GM20431 (cell line): ENCODE data around the gene MACF1.

Experiments used
- in situ Hi-C: fragments of 300-500 bp; cut with MseI, MboI; formaldehyde crosslinking; loops from one replicate; pipeline ENCODE4 v1.15.0; 2020; ENCODE audit warnings: low sequenced_read_pairs; ENCODE audit not compliant: unreplicated experiment

The MACF1 gene

DNA sequence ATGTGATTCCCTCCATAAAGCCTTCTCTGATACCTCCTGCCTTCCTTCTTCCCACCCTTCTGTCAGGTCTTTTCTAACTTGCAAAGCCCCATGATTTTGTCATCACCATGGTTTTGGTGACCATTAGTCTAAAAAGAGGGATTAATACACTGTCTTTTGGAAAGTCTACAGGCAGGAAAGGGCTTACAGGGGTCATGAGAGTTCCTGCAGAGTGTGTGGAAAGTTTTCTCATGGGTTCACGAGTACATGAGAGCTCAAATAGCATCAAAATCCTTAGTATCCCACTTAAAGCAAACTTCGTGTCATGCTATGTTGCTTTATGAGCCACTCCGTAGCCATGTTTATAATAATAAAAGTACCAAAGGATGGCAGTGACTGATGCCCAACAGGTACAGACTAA lies 200.4 kb downstream of the MACF1 start:
- in situ Hi-C loops: no loop called here

- in situ Hi-C loops: no loop called here
These were observed 200.9 kb downstream of the MACF1 start for GRCh38 chr1:39405358-39405757.

DNA sequence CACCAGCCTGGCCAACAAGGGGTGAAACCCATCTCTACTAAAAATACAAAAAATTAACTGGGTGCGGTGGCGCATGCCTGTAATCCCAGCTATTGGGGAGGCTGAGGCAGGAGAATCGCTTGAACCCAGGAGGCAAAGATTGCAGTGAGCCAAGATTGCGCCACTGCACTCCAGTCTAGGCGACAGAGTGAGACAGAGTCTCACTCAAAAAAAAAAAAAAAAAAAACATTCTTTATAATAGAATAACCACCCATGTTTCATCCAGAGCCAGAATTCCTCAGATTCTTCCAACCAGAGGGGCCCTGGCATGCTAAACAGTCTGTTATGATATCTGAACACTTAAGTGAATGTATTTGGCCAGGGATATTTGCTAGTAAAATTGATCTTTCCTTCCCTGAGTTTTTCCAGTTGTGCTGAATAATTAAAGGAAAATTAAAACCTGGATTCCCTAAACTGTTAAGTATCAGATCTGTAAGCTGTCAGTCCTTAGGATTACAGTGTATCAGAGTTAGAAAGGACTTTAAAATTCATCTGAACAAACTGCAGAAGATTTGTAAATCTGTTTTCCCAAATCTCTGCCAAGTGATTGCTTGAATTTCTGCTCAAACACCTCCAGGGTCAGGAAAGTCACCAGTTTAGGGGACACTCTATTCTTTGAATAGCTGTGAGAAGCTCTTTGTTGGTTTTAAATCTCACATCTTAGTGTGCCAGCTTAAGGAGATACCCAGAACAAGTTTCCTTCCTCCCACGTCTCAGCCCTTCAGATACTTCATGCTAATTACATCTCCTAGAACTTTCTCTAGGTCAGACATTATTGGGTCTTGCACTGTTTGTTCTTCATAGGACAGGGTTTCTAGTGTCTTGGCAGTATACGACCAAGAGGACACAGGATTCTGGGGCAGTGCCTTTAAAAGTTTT lies 202.3 kb downstream of the MACF1 start:
- in situ Hi-C loops: no loop called here

- in situ Hi-C loops: no loop called here
These were observed 203.0 kb downstream of the MACF1 start for GRCh38 chr1:39407510-39407895.

GRCh38 chr1:39407896-39408640 lies 203.6 kb downstream of the MACF1 start:
- in situ Hi-C loops: no loop called here

- in situ Hi-C loops: no loop called here
These were observed 204.2 kb downstream of the MACF1 start for GRCh38 chr1:39408641-39409054.

- in situ Hi-C loops: no loop called here
These were observed 204.7 kb downstream of the MACF1 start for GRCh38 chr1:39409055-39409816.

DNA sequence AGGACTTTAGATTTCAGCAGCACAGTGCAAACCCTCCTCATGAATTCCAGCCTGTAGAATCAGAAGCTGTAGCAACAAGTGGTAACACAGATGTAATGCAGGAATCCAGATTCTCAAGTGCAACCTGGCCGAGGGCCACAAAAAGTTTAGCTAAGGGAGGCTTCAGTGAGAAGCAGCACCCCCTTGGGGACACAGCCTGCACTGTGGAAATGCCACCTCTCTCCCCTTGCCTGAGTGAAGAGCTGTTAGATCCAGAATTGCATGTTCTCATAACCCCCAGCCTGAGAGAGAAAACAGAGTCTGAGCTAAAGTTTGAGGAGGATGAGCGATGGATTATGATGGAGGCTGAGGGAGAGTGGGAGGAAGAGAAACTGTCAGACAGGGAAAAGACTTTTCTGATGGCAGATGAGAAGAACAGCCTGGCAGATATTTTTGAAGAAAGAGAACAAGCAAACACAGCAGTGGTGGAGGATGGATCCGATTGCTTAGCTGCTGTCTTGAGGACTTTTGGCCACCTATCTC lies 206.5 kb downstream of the MACF1 start:
- in situ Hi-C loops: no loop called here

DNA sequence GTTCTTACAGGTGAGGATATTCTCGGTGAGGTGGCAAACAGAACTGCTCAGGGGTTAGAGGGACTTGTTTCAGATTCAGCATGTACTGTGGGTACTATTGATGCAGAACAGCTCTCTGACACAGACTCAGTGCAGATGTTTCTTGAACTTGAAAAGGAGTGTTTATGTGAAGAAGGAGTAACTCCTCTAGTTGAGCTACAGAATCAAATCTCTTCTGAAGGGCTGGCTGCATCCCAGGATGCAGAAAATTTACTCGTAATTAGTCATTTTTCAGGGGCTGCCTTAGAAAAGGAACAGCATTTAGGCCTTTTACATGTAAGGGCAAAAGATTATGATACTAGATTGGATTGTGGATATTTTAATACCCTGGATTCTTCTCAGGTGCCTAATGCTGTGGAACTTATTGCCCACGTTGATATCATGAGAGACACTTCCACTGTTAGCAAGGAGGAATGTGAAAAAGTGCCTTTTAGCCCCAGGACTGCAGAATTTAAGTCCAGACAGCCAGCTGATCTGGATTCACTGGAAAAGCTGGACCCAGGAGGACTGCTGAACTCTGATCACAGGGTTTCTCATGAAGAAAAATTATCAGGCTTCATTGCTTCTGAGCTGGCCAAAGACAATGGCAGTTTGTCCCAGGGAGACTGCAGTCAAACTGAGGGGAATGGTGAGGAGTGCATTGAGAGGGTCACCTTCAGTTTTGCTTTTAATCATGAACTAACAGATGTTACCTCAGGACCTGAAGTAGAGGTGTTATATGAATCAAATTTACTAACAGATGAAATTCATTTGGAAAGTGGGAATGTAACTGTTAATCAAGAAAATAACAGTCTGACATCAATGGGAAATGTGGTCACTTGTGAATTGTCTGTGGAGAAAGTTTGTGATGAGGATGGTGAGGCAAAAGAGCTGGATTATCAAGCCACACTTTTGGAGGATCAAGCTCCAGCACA lies 207.3 kb downstream of the MACF1 start:
- in situ Hi-C loops: no loop called here

GRCh38 chr1:39412892-39413291 lies 208.4 kb downstream of the MACF1 start:
- in situ Hi-C loops: no loop called here

- in situ Hi-C loops: no loop called here
These were observed 209.5 kb downstream of the MACF1 start for GRCh38 chr1:39413902-39414528.

DNA sequence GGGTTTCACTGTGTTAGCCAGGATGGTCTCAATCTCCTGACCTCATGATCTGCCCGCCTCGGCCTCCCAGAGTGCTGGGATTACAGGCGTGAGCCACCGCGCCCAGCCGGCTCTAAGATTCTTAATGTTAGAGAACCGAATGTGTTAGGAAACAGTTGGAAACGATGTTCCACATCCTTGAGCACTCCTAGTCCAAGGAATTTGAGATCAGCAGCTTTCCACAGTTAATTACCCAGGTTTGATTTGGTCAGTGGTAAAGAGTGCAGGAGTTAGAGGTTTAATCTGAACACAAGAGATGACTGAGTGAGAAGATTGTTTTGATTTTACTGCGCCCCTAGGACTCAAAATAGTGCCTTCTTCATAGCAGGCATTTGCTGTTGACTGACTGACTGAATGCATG lies 211.1 kb downstream of the MACF1 start:
- in situ Hi-C loops: no loop called here

- in situ Hi-C loops: no loop called here
These were observed 212.1 kb downstream of the MACF1 start for GRCh38 chr1:39416609-39417008.

- in situ Hi-C loops: no loop called here
These were observed 213.7 kb downstream of the MACF1 start for GRCh38 chr1:39418236-39418635.

GRCh38 chr1:39420493-39420892 lies 216.0 kb downstream of the MACF1 start:
- in situ Hi-C loops: no loop called here

GRCh38 chr1:39422614-39423013 lies 218.1 kb downstream of the MACF1 start:
- in situ Hi-C loops: no loop called here

GRCh38 chr1:39425151-39425550 lies 220.7 kb downstream of the MACF1 start:
- in situ Hi-C loops: no loop called here

DNA sequence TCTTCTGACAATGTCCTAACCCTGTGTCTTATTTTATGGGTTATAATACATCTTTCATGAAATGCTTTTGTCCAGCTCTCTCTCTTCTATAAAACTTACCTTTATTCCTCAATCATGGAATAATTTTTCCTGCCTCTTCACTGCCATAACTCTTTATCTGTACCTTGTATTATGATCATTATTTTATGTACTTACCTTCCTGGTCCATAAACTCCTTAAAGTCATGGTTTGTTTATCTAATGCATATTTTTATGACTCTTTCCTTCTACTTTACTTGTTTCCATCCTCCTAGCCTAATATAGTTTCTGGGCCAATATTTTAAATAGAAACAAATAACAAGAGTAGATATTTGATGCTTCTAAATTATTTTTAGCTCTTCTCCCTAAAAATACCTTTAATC lies 221.1 kb downstream of the MACF1 start:
- in situ Hi-C loops: no loop called here

GRCh38 chr1:39426346-39426745 lies 221.9 kb downstream of the MACF1 start:
- in situ Hi-C loops: no loop called here
